GM12878 (cell line): Measurements from ENCODE around the gene SPCS1. TPM values are rescaled to one million over a fixed set of nuclear protein-coding genes. Genes with fewer than 3 reads are reported as not detected.

Experiments used
- ATAC-seq: fragments of 200-7000 bp; cut with Tn5 transposase; 3 replicates; pipeline ENCODE4 v1.9.1; 2020; ENCODE audit warnings: mild to moderate bottlenecking, moderate library complexity
- BruUV-seq: library from RNA; stranded (reverse); fragments of 400-500 nt; replicated peaks from 2 replicates; lab custom pipeline; 2021; lab: Mats Ljungman, UMichigan
- CTCF ChIA-PET: fragments of 300-600 bp; sonication (Branson Sonifier 250); formaldehyde crosslinking; extraction: SDS; loops from one replicate; lab custom pipeline; 2021; ENCODE audit warnings: inconsistent platforms; lab: Yijun Ruan, JAX
- POLR2A ChIA-PET: fragments of 350-600 bp; formaldehyde crosslinking; extraction: SDS; loops from one replicate; lab custom pipeline; 2021; ENCODE audit warnings: inconsistent platforms; lab: Charles Lee
- RAD21 ChIA-PET: fragments of 300-600 bp; sonication (Branson Sonifier 250); formaldehyde crosslinking; loops from one replicate; lab custom pipeline; 2023; ENCODE audit warnings: antibody characterized with exemption; ENCODE audit not compliant: unreplicated experiment; lab: Charles Lee
- SMC1A ChIA-PET: fragments of 300-600 bp; sonication (Branson Sonifier 250); formaldehyde crosslinking; loops from one replicate; lab custom pipeline; 2023; ENCODE audit not compliant: unreplicated experiment, uncharacterized antibody; lab: Charles Lee
- DNase-seq: peaks from one replicate; pipeline ENCODE4 v3.0.0-alpha.2; 2011; ENCODE audit warnings: low read depth, low spot score
- FAIRE-seq: peaks from 3 replicates; lab custom pipeline; 2011; peaks lifted over from hg19 to GRCh38; lab: Jason Lieb, UNC
- H2AFZ ChIP-seq: 2 replicates; pipeline ENCODE4 v1.6.0; 2011; ENCODE audit warnings: low read depth, low read length, control low read depth; ENCODE audit not compliant: control insufficient read depth
- H3K27ac ChIP-seq: 2 replicates; pipeline ENCODE4 v1.5.1; 2011; ENCODE audit warnings: control low read depth; ENCODE audit not compliant: control insufficient read depth, insufficient read depth
- H3K27me3 ChIP-seq, 2 experiments: replicated peaks in 1 of 2; 2 replicates each; pipeline versions ENCODE4 v1.6.0 to v1.6.1; 2011; ENCODE audit warnings: low read length in 1 of 2; ENCODE audit not compliant: control insufficient read depth in 2 of 2, insufficient read depth in 2 of 2
- H3K36me3 ChIP-seq, 2 experiments: 2 replicates each; pipeline ENCODE4 v1.5.1; 2011; ENCODE audit warnings: low read length in 1 of 2; ENCODE audit not compliant: control insufficient read depth in 2 of 2, insufficient read depth in 2 of 2
- H3K4me1 ChIP-seq: 2 replicates; pipeline ENCODE4 v1.6.1; 2011; ENCODE audit warnings: mild to moderate bottlenecking, low read length, moderate library complexity, mixed read lengths; ENCODE audit not compliant: control insufficient read depth, insufficient read depth
- H3K4me2 ChIP-seq: 2 replicates; pipeline ENCODE4 v1.6.0; 2011; ENCODE audit warnings: control low read depth; ENCODE audit not compliant: control insufficient read depth, insufficient read depth
- H3K4me3 ChIP-seq: fragments of 200-600 bp; sonication (generic); 2 replicates; pipeline ENCODE4 v1.5.1; 2016
- H3K79me2 ChIP-seq: 2 replicates; pipeline ENCODE4 v1.6.0; 2011; ENCODE audit warnings: low read length; ENCODE audit not compliant: control insufficient read depth, insufficient read depth
- H3K9ac ChIP-seq: 2 replicates; pipeline ENCODE4 v1.8.0; 2011; ENCODE audit warnings: low read length, control low read depth, mixed read lengths; ENCODE audit not compliant: control insufficient read depth, insufficient read depth
- H3K9me3 ChIP-seq: replicated peaks from 3 replicates; pipeline ENCODE4 v1.5.1; 2011; ENCODE audit warnings: mild to moderate bottlenecking, low read length; ENCODE audit not compliant: control insufficient read depth, insufficient read depth
- H4K20me1 ChIP-seq: 2 replicates; pipeline ENCODE4 v1.6.0; 2011; ENCODE audit not compliant: control insufficient read depth, insufficient read depth
- ATF2 ChIP-seq: IDR thresholded peaks from 2 replicates; pipeline ENCODE4 v1.6.1; 2012; ENCODE audit warnings: low read length, inconsistent platforms
- CREB1 ChIP-seq: IDR thresholded peaks from 2 replicates; pipeline ENCODE4 v1.6.1; 2012; ENCODE audit warnings: low read depth, mild to moderate bottlenecking, inconsistent platforms
- CTCF ChIP-seq, 3 experiments: IDR thresholded peaks in 2 of 3; conservative IDR thresholded peaks in 1 of 3; 2 replicates each; pipeline ENCODE4 v1.5.1; 2011; ENCODE audit warnings: low read depth in 3 of 3, low read length in 3 of 3, mild to moderate bottlenecking in 3 of 3, control low read depth in 2 of 3, moderate library complexity in 2 of 3, inconsistent platforms in 1 of 3, mixed read lengths in 1 of 3; ENCODE audit not compliant: control insufficient read depth in 2 of 3, insufficient read depth in 1 of 3; ENCODE audit errors: extremely low read depth in 1 of 3
- EP300 ChIP-seq, 2 experiments: fragments of 150-350 bp in 1 of 2; IDR thresholded peaks; 2 replicates each; pipeline ENCODE4 v1.6.1; 2011 to 2012; ENCODE audit warnings: low read depth in 2 of 2, low read length in 2 of 2, borderline replicate concordance in 1 of 2, improper control_type of control experiment in 1 of 2, inconsistent platforms in 1 of 2; ENCODE audit not compliant: control insufficient read depth in 1 of 2
- JUND ChIP-seq: IDR thresholded peaks from 2 replicates; pipeline ENCODE4 v1.6.1; 2012; ENCODE audit warnings: low read depth, mild to moderate bottlenecking, low read length, improper control_type of control experiment, moderate library complexity
- MEF2A ChIP-seq: IDR thresholded peaks from 2 replicates; pipeline ENCODE4 v1.6.1; 2011; ENCODE audit warnings: low read depth, mild to moderate bottlenecking, low read length, moderate library complexity; ENCODE audit not compliant: insufficient read depth
- POLR2A ChIP-seq: IDR thresholded peaks from 2 replicates; pipeline ENCODE4 v1.6.1; 2011; ENCODE audit warnings: low read depth, mild to moderate bottlenecking, low read length
- POLR2AphosphoS2 ChIP-seq: IDR thresholded peaks from 2 replicates; pipeline ENCODE4 v1.6.1; 2011; ENCODE audit warnings: low read depth, mild to moderate bottlenecking, low read length, improper control_type of control experiment, moderate library complexity
- RUNX3 ChIP-seq: IDR thresholded peaks from 2 replicates; pipeline ENCODE4 v1.6.1; 2012; ENCODE audit warnings: low read length, inconsistent platforms
- SPI1 ChIP-seq: IDR thresholded peaks from 2 replicates; pipeline ENCODE4 v1.6.1; 2011; ENCODE audit warnings: low read depth, mild to moderate bottlenecking, low read length, moderate library complexity, borderline replicate concordance; ENCODE audit not compliant: insufficient read depth
- SRF ChIP-seq, 2 experiments: IDR thresholded peaks; 2 replicates each; pipeline ENCODE4 v1.6.1; 2011; ENCODE audit warnings: low read depth in 2 of 2, low read length in 2 of 2, mild to moderate bottlenecking in 1 of 2, moderate library complexity in 1 of 2
- STAT1 ChIP-seq: fragments of 450-650 bp; conservative IDR thresholded peaks from 2 replicates; pipeline ENCODE4 v1.6.1; 2014; ENCODE audit warnings: antibody characterized with exemption, mild to moderate bottlenecking
- SUPT20H ChIP-seq: IDR thresholded peaks from 2 replicates; pipeline ENCODE4 v1.6.1; 2011; ENCODE audit warnings: low read depth, mild to moderate bottlenecking, low read length, moderate library complexity, borderline replicate concordance; ENCODE audit not compliant: control insufficient read depth
- ZBED1 ChIP-seq: IDR thresholded peaks from 2 replicates; pipeline ENCODE4 v1.6.1; 2016; ENCODE audit warnings: borderline replicate concordance
- ZNF207 ChIP-seq: fragments of 450-650 bp; IDR thresholded peaks from 2 replicates; pipeline ENCODE4 v1.6.1; 2014; ENCODE audit warnings: antibody characterized with exemption, mild to moderate bottlenecking, borderline replicate concordance
- WGBS: methylation state at CpG from one replicate; pipeline ENCODE4 v1.1.6; 2016; ENCODE audit warnings: low lambda C conversion rate; ENCODE audit not compliant: insufficient replicate concordance, insufficient coverage; ENCODE audit errors: missing lambda C conversion rate; 5-methylcytosine and 5-hydroxymethylcytosine counted together
- in situ Hi-C: fragments of 300-500 bp; cut with MboI; formaldehyde crosslinking; loops from 9 replicates; pipeline ENCODE4 v1.14.3; 2018; ENCODE audit warnings: mixed read lengths
- intact Hi-C: fragments of 100-400 bp; cut with micrococcal nuclease; formaldehyde crosslinking; loops from one replicate; pipeline ENCODE4 v1.14.2; 2022; ENCODE audit not compliant: unreplicated experiment
- polyA plus RNA-seq, 11 experiments: library from polyadenylated mRNA; depleted of rRNA in 4 of 11; unstranded in 6 of 11; stranded (reverse) in 5 of 11; fragments of >200 nt; fragmentation: Nextera tagmentation in 4 of 11; fragmentation: Illumina TruSeq in 1 of 11; extraction: Ambion mirVana in 4 of 11; extraction: Trizol in 1 of 11; gene quantifications; 1 replicate in 1 of 11; 2 replicates in 10 of 11; pipeline versions ENCODE4 v1.2.1 to v1.2.3, GENCODE V29; 2011 to 2016; ENCODE audit warnings: inconsistent platforms in 2 of 11, missing spikeins in 2 of 11, low read depth in 1 of 11
- total RNA-seq, 4 experiments: library from RNA; depleted of rRNA in 3 of 4; stranded (reverse); fragments of >200 nt in 3 of 4; fragmentation: Illumina TruSeq in 1 of 4; extraction: Trizol in 1 of 4; gene quantifications; 2 replicates each; pipeline versions ENCODE4 v1.2.1 to v1.2.3, GENCODE V29; 2013 to 2021

The SPCS1 gene
- total and polyA plus RNA-seq, 10 of the 15 experiments (the other 5 are each of a cell fraction or from before 2014, with no cell fraction given), result 107 to 994 (median 233) TPM

- no peak for TF ChIP-seq ZNF207
- TF ChIP-seq SRF (IDR thresholded peaks at IDR 0.05; ENCODE audit: low read depth in 2 of 2, low read length in 2 of 2), result peak in 1 of 2 experiments; percentile 72; a peak in 1 of 4 replicates
- TF ChIP-seq ZBED1, result 0 out of 2 replicates have a peak, but pooled peaks have one; percentile 25
- 0 out of 2 replicates have a peak, but pooled peaks have one; percentile 66 for TF ChIP-seq POLR2AphosphoS2
Measured at GRCh38 chr3:52696830-52697631, 8.9 kb upstream of the SPCS1 start (continued).

GRCh38 chr3:52697632-52697965, 8.3 kb upstream of the SPCS1 start:
- ChIA-PET RAD21 (interaction anchor here (0.8 to 1.6 kb wide), 5 partner anchors 8 to 45 kb away, joined by 3 to 5 read pairs (median 4); partner anchors contain the start of genes GLT8D1 and SPCS1), POLR2A (interaction anchor here (1.5 to 2.5 kb wide), 3 partner anchors 9 to 196 kb away, joined by 4 to 25 read pairs (median 20); partner anchors contain the start of genes GLT8D1, GNL3, PBRM1 and SPCS1), SMC1A (interaction anchor here (0.7 to 2.1 kb wide), 4 partner anchors 9 to 27 kb away, joined by 3 to 17 read pairs (median 5); partner anchors contain the start of genes GLT8D1 and SPCS1), CTCF (interaction anchor here (1.0 to 1.1 kb wide), 2 partner anchors 10 to 11 kb away, joined by 3 to 4 read pairs; partner anchors contain the start of gene GNL3)
- Histone ChIP-seq H3K27me3 (no peaks in the 10 kb centered on the region), H3K4me3 (no peak overlapping the region; the same call in 1 of the 2 replicates), H3K9ac (no peak overlapping the region; the same call in 1 of the 2 replicates), H3K27ac (peak overlapping the region; percentile 91), H4K20me1 (no peaks in the 10 kb centered on the region), H3K36me3 (peaks cover 13 to 32% of the 10 kb centered on the region in 2 experiments), H3K79me2 (peaks cover 14% of the 10 kb centered on the region), H3K9me3 (no peaks in the 10 kb centered on the region), H3K4me1 (peaks cover 36% of the 10 kb centered on the region), H3K4me2 (peak overlapping the region; percentile 85), H2AFZ (no peak overlapping the region)
- ATAC-seq (no peak), DNase-seq (no peak), FAIRE-seq (no peak)
- intact Hi-C loops (no loop called here), in situ Hi-C loops (no loop called here)
- TF ChIP-seq SUPT20H, result no peak
- TF ChIP-seq POLR2A, result peak; percentile 52; the same call in 1 of the 2 replicates
- TF ChIP-seq JUND, result no peak
- TF ChIP-seq EP300 (IDR thresholded peaks at IDR 0.05; ENCODE audit: borderline replicate concordance in 1 of 2, control insufficient read depth in 1 of 2, low read depth in 2 of 2, low read length in 2 of 2), result no peak
- no peak for TF ChIP-seq ATF2
- TF ChIP-seq SRF (IDR thresholded peaks at IDR 0.05; ENCODE audit: low read depth in 2 of 2, low read length in 2 of 2), result no peak
- TF ChIP-seq CREB1, result no peak
- peak; percentile 25; the same call in 1 of the 2 replicates for TF ChIP-seq RUNX3
- no peak for TF ChIP-seq SPI1
- no peak for TF ChIP-seq CTCF (IDR thresholded peaks at IDR 0.05 in 2 of 3, conservative IDR thresholded peaks at IDR 0.05 in 1 of 3; ENCODE audit: control insufficient read depth in 2 of 3, extremely low read depth in 1 of 3, insufficient read depth in 1 of 3, low read depth in 3 of 3, low read length in 3 of 3)
- no peak for TF ChIP-seq STAT1
- TF ChIP-seq MEF2A, result no peak
- 96% methylated on average over 4 of the region's 4 CpGs for WGBS
- BruUV-seq, result no TSS peak
